H9 (cell line): ENCODE results near the gene NPAS2. TPM values are rescaled to one million over a fixed set of nuclear protein-coding genes. Genes with fewer than 3 reads are reported as not detected.
A peak's percentile ranks its signal among the peaks of the same experiment; 100 is the strongest.

ENCODE experiments used
- DNase-seq: peaks from one replicate; pipeline ENCODE4 v3.0.0-alpha.2; 2017
- H2AFZ ChIP-seq: one replicate; pipeline ENCODE4 v1.6.1; 2013; ENCODE audit warnings: mild to moderate bottlenecking, low read length, control low read depth, moderate library complexity
- H2AK5ac ChIP-seq: 2 replicates; pipeline ENCODE4 v1.6.1; 2013; ENCODE audit warnings: low read length, control low read depth, mixed read lengths; ENCODE audit not compliant: insufficient read length
- H2BK120ac ChIP-seq: one replicate; pipeline ENCODE4 v1.6.1; 2013; ENCODE audit warnings: low read depth, mild to moderate bottlenecking, low read length, control low read depth, inconsistent platforms; ENCODE audit not compliant: poor library complexity, severe bottlenecking
- H2BK12ac ChIP-seq: 2 replicates; pipeline ENCODE4 v1.6.1; 2013; ENCODE audit warnings: low read length, control low read depth, mixed read lengths, low read depth; ENCODE audit not compliant: insufficient read length
- H2BK15ac ChIP-seq: 2 replicates; pipeline ENCODE4 v1.6.1; 2013; ENCODE audit warnings: low read depth, low read length, control low read depth
- H2BK20ac ChIP-seq: one replicate; pipeline ENCODE4 v1.6.1; 2013; ENCODE audit warnings: low read depth, mild to moderate bottlenecking, low read length, control low read depth, inconsistent platforms; ENCODE audit not compliant: poor library complexity, severe bottlenecking
- H2BK5ac ChIP-seq: 2 replicates; pipeline ENCODE4 v1.6.1; 2013; ENCODE audit warnings: low read length, control low read depth, mixed read lengths; ENCODE audit not compliant: insufficient read length
- H3K14ac ChIP-seq: 2 replicates; pipeline ENCODE4 v1.6.1; 2013; ENCODE audit warnings: low read length, control low read depth; ENCODE audit not compliant: insufficient read depth
- H3K18ac ChIP-seq: 2 replicates; pipeline ENCODE4 v1.6.1; 2013; ENCODE audit warnings: low read depth, mild to moderate bottlenecking, mixed read lengths, low read length, control low read depth; ENCODE audit not compliant: insufficient read length
- H3K23ac ChIP-seq: 2 replicates; pipeline ENCODE4 v1.6.1; 2013; ENCODE audit warnings: low read length, control low read depth, mixed read lengths, low read depth; ENCODE audit not compliant: insufficient read length
- H3K23me2 ChIP-seq: 2 replicates; pipeline ENCODE4 v1.6.1; 2013; ENCODE audit warnings: low read depth, mild to moderate bottlenecking, mixed read lengths, low read length, control low read depth; ENCODE audit not compliant: insufficient read length, poor library complexity, severe bottlenecking
- H3K27ac ChIP-seq: 2 replicates; pipeline ENCODE4 v1.5.1; 2013; ENCODE audit warnings: low read length, control low read depth, mixed read lengths, low read depth; ENCODE audit not compliant: insufficient read length
- H3K27me3 ChIP-seq: 2 replicates; pipeline ENCODE4 v1.6.1; 2013; ENCODE audit warnings: low read length, control low read depth, inconsistent platforms; ENCODE audit not compliant: insufficient read depth
- H3K4ac ChIP-seq: 2 replicates; pipeline ENCODE4 v1.6.1; 2013; ENCODE audit warnings: low read depth, mild to moderate bottlenecking, control low read depth, inconsistent platforms, low read length, moderate library complexity
- H3K4me1 ChIP-seq: 2 replicates; pipeline ENCODE4 v1.6.1; 2013; ENCODE audit warnings: low read length, control low read depth, inconsistent platforms; ENCODE audit not compliant: insufficient read depth
- H3K4me2 ChIP-seq: 2 replicates; pipeline ENCODE4 v1.6.1; 2013; ENCODE audit warnings: low read length, control low read depth, mixed read lengths; ENCODE audit not compliant: insufficient read length, insufficient read depth
- H3K56ac ChIP-seq: 2 replicates; pipeline ENCODE4 v1.6.1; 2013; ENCODE audit warnings: low read depth, mild to moderate bottlenecking, mixed read lengths, low read length, control low read depth; ENCODE audit not compliant: insufficient read length
- H3K79me1 ChIP-seq: 2 replicates; pipeline ENCODE4 v1.6.1; 2013; ENCODE audit warnings: low read depth, mild to moderate bottlenecking, moderate library complexity, low read length, control low read depth, inconsistent platforms; ENCODE audit not compliant: insufficient read depth, poor library complexity, severe bottlenecking
- H3K79me2 ChIP-seq: 2 replicates; pipeline ENCODE4 v1.6.1; 2013; ENCODE audit warnings: low read length, control low read depth, inconsistent platforms; ENCODE audit not compliant: insufficient read depth
- H3K9ac ChIP-seq: 2 replicates; pipeline ENCODE4 v1.6.1; 2013; ENCODE audit warnings: low read length, control low read depth, mixed read lengths; ENCODE audit not compliant: insufficient read length; ENCODE audit errors: extremely low read depth
- H3K9me3 ChIP-seq: one replicate; pipeline ENCODE4 v1.6.1; 2013; ENCODE audit warnings: low read depth, low read length, inconsistent platforms; ENCODE audit not compliant: control insufficient read depth
- H3T11ph ChIP-seq: one replicate; pipeline ENCODE4 v1.6.1; 2013; ENCODE audit warnings: mild to moderate bottlenecking, low read length, control low read depth, inconsistent platforms
- H4K20me1 ChIP-seq: one replicate; pipeline ENCODE4 v1.6.1; 2013; ENCODE audit not compliant: control insufficient read depth, insufficient read length, insufficient read depth
- H4K5ac ChIP-seq: 2 replicates; pipeline ENCODE4 v1.6.1; 2013; ENCODE audit warnings: low read depth, mild to moderate bottlenecking, mixed read lengths, low read length, control low read depth; ENCODE audit not compliant: insufficient read length
- H4K8ac ChIP-seq: replicated peaks from 2 replicates; pipeline ENCODE4 v1.6.1; 2013; ENCODE audit warnings: low read length, control low read depth, mixed read lengths, low read depth; ENCODE audit not compliant: insufficient read length
- H4K91ac ChIP-seq: 2 replicates; pipeline ENCODE4 v1.6.1; 2013; ENCODE audit warnings: low read depth, mild to moderate bottlenecking, moderate library complexity, mixed read lengths, low read length, control low read depth; ENCODE audit not compliant: insufficient read length
- H3K27ac Mint-ChIP-seq, 3 experiments: 2 replicates in 2 of 3; 3 replicates in 1 of 3; pipeline ENCODE4 v1.8.0; 2020 to 2021; ENCODE audit warnings: mixed read lengths in 3 of 3, mild to moderate bottlenecking in 1 of 3, moderate library complexity in 1 of 3
- H3K27me3 Mint-ChIP-seq: 2 replicates; pipeline ENCODE4 v1.8.0; 2021; ENCODE audit warnings: low read depth, mild to moderate bottlenecking, moderate library complexity, mixed read lengths
- H3K36me3 Mint-ChIP-seq, 3 experiments: 2 replicates in 2 of 3; 3 replicates in 1 of 3; pipeline ENCODE4 v1.8.0; 2020 to 2021; ENCODE audit warnings: low read depth in 3 of 3, mixed read lengths in 3 of 3; ENCODE audit not compliant: insufficient read depth in 1 of 3
- H3K4me1 Mint-ChIP-seq, 2 experiments: 2 replicates each; pipeline ENCODE4 v1.8.0; 2020; ENCODE audit warnings: mixed read lengths in 2 of 2
- H3K4me3 Mint-ChIP-seq, 2 experiments: 2 replicates in 1 of 2; 3 replicates in 1 of 2; pipeline ENCODE4 v1.8.0; 2020 to 2021; ENCODE audit warnings: mild to moderate bottlenecking in 2 of 2, mixed read lengths in 2 of 2, moderate library complexity in 1 of 2
- H3K9me3 Mint-ChIP-seq, 2 experiments: 2 replicates in 1 of 2; 3 replicates in 1 of 2; pipeline ENCODE4 v1.8.0; 2020; ENCODE audit warnings: mild to moderate bottlenecking in 2 of 2, mixed read lengths in 2 of 2, moderate library complexity in 1 of 2
- CTCF ChIP-seq: fragments of 200-600 bp; sonication (generic); conservative IDR thresholded peaks from 3 replicates; pipeline ENCODE4 v1.8.0; 2021; ENCODE audit warnings: antibody characterized with exemption, mild to moderate bottlenecking
- whole genome bisulfite sequencing: extraction: QIAGEN DNeasy Blood & Tissue Kit; methylation state at CpG from one replicate; pipeline ENCODE4 v1.1.7; 2013; ENCODE audit warnings: missing lambda C conversion rate, low lambda C conversion rate, mixed read lengths; ENCODE audit not compliant: insufficient read length; ENCODE audit errors: extremely low coverage; 5-methylcytosine and 5-hydroxymethylcytosine counted together
- total RNA-seq: library from RNA; stranded (reverse); gene quantifications from 2 replicates; pipeline ENCODE4 v1.2.1, GENCODE V29; 2021

NPAS2 gene
- total RNA-seq, 1 experiment from 2014 or later, result 1.3 TPM

GRCh38 chr2:100878000-100878791 is 58.3 kb downstream of the NPAS2 start:
- TF ChIP-seq CTCF, result no peak
- Histone ChIP-seq H3K14ac (no peak overlapping the region), H3K4me1 (peaks cover 6% of the 10 kb centered on the region; the same call in 1 of the 2 replicates), H4K20me1 (no peaks in the 10 kb centered on the region), H2BK5ac (no peak overlapping the region), H2AK5ac (no peak overlapping the region), H3K9ac (no peak overlapping the region), H3T11ph (no peak overlapping the region), H3K79me1 (no peaks in the 10 kb centered on the region), H3K56ac (no peak overlapping the region), H3K79me2 (no peaks in the 10 kb centered on the region), H3K27me3 (no peaks in the 10 kb centered on the region), H2AFZ (no peak overlapping the region), H2BK20ac (no peak overlapping the region), H3K4me2 (no peak overlapping the region), H4K8ac (no peak overlapping the region), H3K27ac (no peak overlapping the region), H3K18ac (no peak overlapping the region), H4K5ac (no peak overlapping the region), H4K91ac (no peak overlapping the region), H3K23me2 (no peaks in the 10 kb centered on the region), H3K9me3 (no peaks in the 10 kb centered on the region), H2BK120ac (no peak overlapping the region), H3K4ac (no peak overlapping the region), H2BK12ac (no peak overlapping the region), H2BK15ac (no peak overlapping the region), H3K23ac (no peak overlapping the region)
- Mint-ChIP-seq H3K36me3 (no peaks in the 10 kb centered on the region), H3K9me3 (no peaks in the 10 kb centered on the region), H3K27me3 (peaks cover 3% of the 10 kb centered on the region; the same call in 1 of the 2 replicates), H3K4me3 (no peak overlapping the region), H3K27ac (peak overlapping the region; percentile 27 to 80 (median 73); a peak in 4 of 7 replicates), H3K4me1 (peaks cover 17 to 34% of the 10 kb centered on the region in 2 experiments)
- no peak for DNase-seq
- WGBS, result no CpG with 5 or more reads among the region's 16 CpGs
